T-cell (primary cell): ENCODE results near the gene AKAP6. TPM values are rescaled to one million over a fixed set of nuclear protein-coding genes. Genes with fewer than 3 reads are reported as not detected.

Experiments
- ATAC-seq, 4 experiments: fragments of 200-7000 bp in 3 of 4; fragments of 150-1000 bp in 1 of 4; cut with Tn5 transposase; replicated peaks in 1 of 4; 1 replicate in 3 of 4; 2 replicates in 1 of 4; pipeline ENCODE4 v1.10.0; 2021; ENCODE audit warnings: moderate library complexity in 3 of 4, mild to moderate bottlenecking in 2 of 4, moderate number of reproducible peaks in 1 of 4
- CTCF ChIA-PET, 2 donors: fragments of 300-600 bp; sonication (Branson Sonifier 250); formaldehyde crosslinking; loops; one replicate each; lab custom pipeline; 2022; ENCODE audit warnings: antibody characterized with exemption in 2 of 2; lab: Charles Lee
- POLR2A ChIA-PET, 2 donors: fragments of 300-600 bp; sonication (Branson Sonifier 250); formaldehyde crosslinking; loops; one replicate each; lab custom pipeline; 2022; ENCODE audit warnings: antibody characterized with exemption in 2 of 2; lab: Charles Lee
- DNase-seq, 35 experiments: peaks; one replicate each; pipeline versions ENCODE4 v3.0.0 to v3.0.0-alpha.2; 2013 to 2023
- H3K27ac ChIP-seq: one replicate; pipeline ENCODE4 v1.5.1; 2013; ENCODE audit warnings: low read length
- H3K27me3 ChIP-seq, 2 experiments: replicated peaks in 1 of 2; 1 replicate in 1 of 2; 2 replicates in 1 of 2; pipeline versions ENCODE4 v1.6.1 to v1.7.0; 2013; ENCODE audit warnings: low read length in 1 of 2, mixed read lengths in 1 of 2; ENCODE audit not compliant: control insufficient read depth in 2 of 2, insufficient read depth in 2 of 2; ENCODE audit errors: extremely low read depth in 1 of 2
- H3K36me3 ChIP-seq, 2 donors: 1 replicate in 1 of 2; 2 replicates in 1 of 2; pipeline versions ENCODE4 v1.6.1 to v1.7.0; 2013; ENCODE audit warnings: low read length in 1 of 2; ENCODE audit not compliant: control insufficient read depth in 2 of 2, insufficient read depth in 1 of 2; ENCODE audit errors: extremely low read depth in 1 of 2
- H3K4me1 ChIP-seq, 2 experiments: 1 replicate in 1 of 2; 2 replicates in 1 of 2; pipeline versions ENCODE4 v1.6.1 to v1.7.0; 2013; ENCODE audit warnings: low read length in 2 of 2, mixed read lengths in 1 of 2; ENCODE audit not compliant: insufficient read depth in 2 of 2, control insufficient read depth in 1 of 2; ENCODE audit errors: extremely low read depth in 1 of 2
- H3K4me3 ChIP-seq, 2 donors: 1 replicate in 1 of 2; 2 replicates in 1 of 2; pipeline versions ENCODE4 v1.5.1 to v1.7.0; 2013; ENCODE audit warnings: mild to moderate bottlenecking in 2 of 2, low read length in 1 of 2, moderate library complexity in 1 of 2; ENCODE audit not compliant: control insufficient read depth in 1 of 2; ENCODE audit errors: extremely low read depth in 1 of 2
- H3K9me3 ChIP-seq: 2 replicates; pipeline ENCODE4 v1.7.0; 2013
- H3K27ac Mint-ChIP-seq, 2 donors: one replicate each; pipeline ENCODE4 v1.8.0; 2020 to 2021; ENCODE audit warnings: mild to moderate bottlenecking in 2 of 2, mixed read lengths in 2 of 2
- H3K27me3 Mint-ChIP-seq, 2 donors: one replicate each; pipeline ENCODE4 v1.8.0; 2021 to 2022; ENCODE audit warnings: mixed read lengths in 2 of 2
- H3K36me3 Mint-ChIP-seq: one replicate; pipeline ENCODE4 v1.8.0; 2021; ENCODE audit warnings: mixed read lengths
- H3K4me1 Mint-ChIP-seq, 3 donors: one replicate each; pipeline ENCODE4 v1.8.0; 2020 to 2022; ENCODE audit warnings: mixed read lengths in 3 of 3, mild to moderate bottlenecking in 1 of 3
- H3K4me3 Mint-ChIP-seq, 3 donors: one replicate each; pipeline ENCODE4 v1.8.0; 2020 to 2022; ENCODE audit warnings: mild to moderate bottlenecking in 3 of 3, mixed read lengths in 3 of 3, moderate library complexity in 3 of 3
- H3K9me3 Mint-ChIP-seq, 3 donors: one replicate each; pipeline ENCODE4 v1.8.0; 2020 to 2022; ENCODE audit warnings: mixed read lengths in 3 of 3
- WGBS: methylation state at CpG from one replicate; pipeline ENCODE4 v1.1.5; 2013; ENCODE audit warnings: missing lambda C conversion rate; ENCODE audit not compliant: insufficient coverage; 5-methylcytosine and 5-hydroxymethylcytosine counted together
- total RNA-seq, 35 experiments: library from RNA in 6 of 35; stranded (reverse) in 6 of 35; fragments of 120-200 nt in 1 of 35; gene quantifications; one replicate each; pipeline versions ENCODE4 v1.2.1 to v1.2.4 and lab custom pipeline; 2013 to 2026

Gene AKAP6
- total RNA-seq, 5 donors from 2014 or later (not counting 1 experiment from before 2014, with no cell fraction given), result 1.7 to 6.6 (median 2.6) TPM

DNA sequence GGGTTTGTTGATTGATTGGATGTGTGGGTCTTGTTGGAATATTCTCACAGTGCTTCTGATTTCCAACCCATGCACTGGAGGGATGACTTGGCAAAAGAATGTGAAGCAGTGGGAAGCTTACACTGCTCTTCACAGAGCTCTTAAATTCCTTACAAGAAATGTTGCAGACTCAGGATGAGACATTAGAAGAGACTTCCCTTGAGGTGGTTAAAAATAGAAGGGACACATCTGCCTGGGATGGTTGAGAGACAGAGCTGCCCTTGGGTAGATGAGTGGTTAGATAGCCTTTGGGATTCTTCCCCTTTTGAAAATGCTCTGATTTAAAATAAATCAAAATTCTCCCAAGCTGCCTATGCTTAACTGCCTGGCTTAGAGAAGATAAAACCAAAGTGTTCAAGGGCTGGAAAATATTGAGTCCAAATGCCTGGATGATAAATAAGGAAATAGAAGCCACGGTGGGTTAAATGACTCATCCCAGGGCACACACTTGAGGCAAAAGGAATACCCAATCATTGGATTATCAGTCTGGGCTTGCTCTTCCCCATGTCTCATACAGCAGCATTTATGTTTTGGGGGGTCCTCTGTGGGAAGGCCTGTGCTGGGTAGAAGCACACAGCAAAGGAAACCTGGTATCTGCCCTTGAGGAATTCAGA lies 264.3 kb downstream of the AKAP6 start:
- Mint-ChIP-seq H3K9me3 (peaks cover 0 to 1% (median 1%) of the 10 kb centered on the region in 3 donors), H3K4me1 (no peaks in the 10 kb centered on the region), H3K36me3 (no peaks in the 10 kb centered on the region), H3K27me3 (peaks cover 0 to 7% of the 10 kb centered on the region in 2 donors), H3K27ac (no peak overlapping the region), H3K4me3 (no peak overlapping the region)
- no peak for ATAC-seq
- no peak overlapping the region for H3K4me3 ChIP-seq
- no peak overlapping the region for H3K27ac ChIP-seq
- no peaks in the 10 kb centered on the region for H3K4me1 ChIP-seq
- H3K36me3 ChIP-seq, result no peaks in the 10 kb centered on the region
- H3K27me3 ChIP-seq, result no peaks in the 10 kb centered on the region
- WGBS, result 83% methylated on average over 1 of the region's 1 CpG
- CTCF ChIA-PET, result interaction anchor here in 1 of 2 donors (0.7 kb wide), 1 partner anchor 34 kb away, joined by 3 read pairs; no protein-coding TSS in a partner anchor
- H3K9me3 ChIP-seq, result no peaks in the 10 kb centered on the region
- DNase-seq, result no peak
- POLR2A ChIA-PET, result no interaction called here

DNA sequence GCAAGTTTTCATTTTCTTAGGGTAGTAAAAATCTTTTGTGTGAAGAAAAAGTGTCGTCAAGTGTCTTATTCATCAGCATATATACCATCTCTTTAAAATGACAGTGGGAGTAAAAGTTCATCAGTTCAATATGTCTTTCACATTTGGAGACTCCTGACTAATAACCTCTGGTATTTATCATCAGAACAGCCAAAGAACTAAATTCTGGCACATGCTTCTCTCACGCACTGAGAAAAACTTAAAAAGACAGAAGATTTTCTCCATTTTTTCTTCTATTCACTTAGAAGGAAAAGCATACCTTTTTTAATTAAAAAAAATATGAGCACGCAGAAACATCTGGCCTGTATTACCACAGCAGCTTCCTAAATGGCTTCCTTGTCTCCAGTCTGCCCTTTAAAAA lies 265.7 kb downstream of the AKAP6 start:
- Histone ChIP-seq H3K4me3 (no peak overlapping the region), H3K36me3 (no peaks in the 10 kb centered on the region), H3K9me3 (no peaks in the 10 kb centered on the region), H3K4me1 (no peaks in the 10 kb centered on the region), H3K27ac (no peak overlapping the region), H3K27me3 (no peaks in the 10 kb centered on the region)
- H3K36me3 Mint-ChIP-seq, result no peaks in the 10 kb centered on the region
- ATAC-seq (no peak), DNase-seq (no peak)
- ChIA-PET POLR2A (no interaction called here), CTCF (no interaction called here)
- H3K4me3 Mint-ChIP-seq, result no peak overlapping the region
- WGBS, result 43% methylated on average over 1 of the region's 3 CpGs
- H3K4me1 Mint-ChIP-seq, result no peaks in the 10 kb centered on the region
- no peak overlapping the region for H3K27ac Mint-ChIP-seq
- H3K27me3 Mint-ChIP-seq, result peaks cover 0 to 7% of the 10 kb centered on the region in 2 donors
- H3K9me3 Mint-ChIP-seq, result no peaks in the 10 kb centered on the region

- ChIA-PET CTCF (no interaction called here), POLR2A (no interaction called here)
- no peaks in the 10 kb centered on the region for H3K9me3 ChIP-seq
- no peak for DNase-seq
- H3K4me3 ChIP-seq, result no peak overlapping the region
- H3K4me1 ChIP-seq, result no peaks in the 10 kb centered on the region
- no peaks in the 10 kb centered on the region for H3K27me3 ChIP-seq
- no peak overlapping the region for H3K4me3 Mint-ChIP-seq
- WGBS, result no CpG with 5 or more reads among the region's 4 CpGs
- H3K27ac Mint-ChIP-seq, result no peak overlapping the region
- H3K36me3 Mint-ChIP-seq, result no peaks in the 10 kb centered on the region
- ATAC-seq, result no peak
- H3K27ac ChIP-seq, result no peak overlapping the region
- no peaks in the 10 kb centered on the region for H3K36me3 ChIP-seq
- H3K27me3 Mint-ChIP-seq, result peaks cover 0 to 7% of the 10 kb centered on the region in 2 donors
- no peaks in the 10 kb centered on the region for H3K4me1 Mint-ChIP-seq
- H3K9me3 Mint-ChIP-seq, result no peaks in the 10 kb centered on the region
Observed at GRCh38 chr14:32595497-32595896, 266.4 kb downstream of the AKAP6 start.

GRCh38 chr14:32596390-32596789 lies 267.3 kb downstream of the AKAP6 start:
- no peaks in the 10 kb centered on the region for H3K9me3 Mint-ChIP-seq
- Histone ChIP-seq H3K9me3 (no peaks in the 10 kb centered on the region), H3K4me1 (no peaks in the 10 kb centered on the region), H3K27ac (no peak overlapping the region), H3K27me3 (no peaks in the 10 kb centered on the region), H3K36me3 (no peaks in the 10 kb centered on the region), H3K4me3 (no peak overlapping the region)
- H3K4me3 Mint-ChIP-seq, result no peak overlapping the region
- POLR2A ChIA-PET, result no interaction called here
- ATAC-seq (no peak), DNase-seq (no peak)
- H3K27me3 Mint-ChIP-seq, result peaks cover 0 to 7% of the 10 kb centered on the region in 2 donors
- WGBS, result no CpG with 5 or more reads among the region's 2 CpGs
- H3K27ac Mint-ChIP-seq, result no peak overlapping the region
- no peaks in the 10 kb centered on the region for H3K4me1 Mint-ChIP-seq
- CTCF ChIA-PET, result no interaction called here
- H3K36me3 Mint-ChIP-seq, result no peaks in the 10 kb centered on the region

- H3K9me3 Mint-ChIP-seq, result no peaks in the 10 kb centered on the region
- H3K27me3 ChIP-seq, result no peaks in the 10 kb centered on the region
- CTCF ChIA-PET, result no interaction called here
- no peak overlapping the region for H3K27ac ChIP-seq
- H3K36me3 ChIP-seq, result no peaks in the 10 kb centered on the region
- no peaks in the 10 kb centered on the region for H3K9me3 ChIP-seq
- H3K27me3 Mint-ChIP-seq, result peaks cover 0 to 7% of the 10 kb centered on the region in 2 donors
- H3K36me3 Mint-ChIP-seq, result no peaks in the 10 kb centered on the region
- ATAC-seq (no peak), DNase-seq (no peak)
- no CpG with 5 or more reads among the region's 2 CpGs for WGBS
- no peak overlapping the region for H3K4me3 ChIP-seq
- no peaks in the 10 kb centered on the region for H3K4me1 ChIP-seq
- no peak overlapping the region for H3K27ac Mint-ChIP-seq
- H3K4me1 Mint-ChIP-seq, result no peaks in the 10 kb centered on the region
- POLR2A ChIA-PET, result no interaction called here
- no peak overlapping the region for H3K4me3 Mint-ChIP-seq
Observed at GRCh38 chr14:32597771-32598170, 268.7 kb downstream of the AKAP6 start.

GRCh38 chr14:32601069-32601468 lies 272.0 kb downstream of the AKAP6 start:
- no peaks in the 10 kb centered on the region for H3K27me3 ChIP-seq
- H3K36me3 Mint-ChIP-seq, result no peaks in the 10 kb centered on the region
- H3K9me3 Mint-ChIP-seq, result no peaks in the 10 kb centered on the region
- H3K4me1 Mint-ChIP-seq, result no peaks in the 10 kb centered on the region
- no peak overlapping the region for H3K4me3 Mint-ChIP-seq
- no peak for ATAC-seq
- H3K9me3 ChIP-seq, result no peaks in the 10 kb centered on the region
- no peaks in the 10 kb centered on the region for H3K36me3 ChIP-seq
- ChIA-PET CTCF (no interaction called here), POLR2A (no interaction called here)
- H3K4me3 ChIP-seq, result no peak overlapping the region
- H3K27me3 Mint-ChIP-seq, result peaks cover 0 to 5% of the 10 kb centered on the region in 2 donors
- H3K4me1 ChIP-seq, result no peaks in the 10 kb centered on the region
- H3K27ac ChIP-seq, result no peak overlapping the region
- WGBS, result no CpG with 5 or more reads among the region's 2 CpGs
- no peak overlapping the region for H3K27ac Mint-ChIP-seq
- DNase-seq, result no peak
